K562 (cell line): ENCODE measurements around the gene YWHAB.

Source experiments
- CTCF ChIP-seq, 3 experiments: IDR thresholded peaks in 2 of 3; conservative IDR thresholded peaks in 1 of 3; 2 replicates each; pipeline ENCODE4 v1.5.1; 2011 to 2012; ENCODE audit warnings: low read length in 3 of 3, mild to moderate bottlenecking in 3 of 3, control low read depth in 2 of 3, improper control_type of control experiment in 1 of 3, inconsistent platforms in 1 of 3, low read depth in 1 of 3, mixed read lengths in 1 of 3, moderate library complexity in 1 of 3; ENCODE audit not compliant: insufficient read depth in 2 of 3
- NR2C2 ChIP-seq, 2 experiments: fragments of 200-800 bp in 1 of 2; sonication (Bioruptor generic) in 1 of 2; sonication (generic) in 1 of 2; formaldehyde crosslinking in 1 of 2; IDR thresholded peaks; 2 replicates each; pipeline versions ENCODE4 v1.6.1 to v1.8.0; 2016 to 2022; ENCODE audit warnings: mild to moderate bottlenecking in 1 of 2, missing compliant biosample characterization in 1 of 2, missing genetic modification characterization in 1 of 2, missing genetic modification reagents in 1 of 2
- POLR2H ChIP-seq: IDR thresholded peaks from 2 replicates; pipeline ENCODE4 v1.6.1; 2016; ENCODE audit warnings: missing genetic modification characterization, low read depth, mild to moderate bottlenecking, control low read depth, missing compliant biosample characterization, moderate library complexity
- SNRNP70 ChIP-seq: fragments of 200-400 bp; formaldehyde crosslinking; optimal IDR thresholded peaks from 2 replicates; pipeline ENCODE3; 2017; ENCODE audit warnings: low read depth, low read length
- ZNF274 ChIP-seq: IDR thresholded peaks from 2 replicates; pipeline ENCODE4 v1.6.1; 2011; ENCODE audit warnings: low read depth, mild to moderate bottlenecking, low read length, moderate library complexity, borderline replicate concordance

GRCh38 chr20:44945261-44945660 is 59.8 kb downstream of the YWHAB start:
- no peak for TF ChIP-seq ZNF274
- no peak for TF ChIP-seq SNRNP70
- no peak for TF ChIP-seq POLR2H (tag)
- no peak for TF ChIP-seq CTCF (IDR thresholded peaks at IDR 0.05 in 2 of 3, conservative IDR thresholded peaks at IDR 0.05 in 1 of 3; ENCODE audit: insufficient read depth in 2 of 3, low read depth in 1 of 3, low read length in 3 of 3)
- TF ChIP-seq NR2C2 (CRISPR knock-in tag; IDR thresholded peaks at IDR 0.05), result no peak
- no peak for TF ChIP-seq NR2C2 (tag; IDR thresholded peaks at IDR 0.05)
